ENCODE measurements around the gene ARHGDIG. TPM values are rescaled to one million over a fixed set of nuclear protein-coding genes. Genes with fewer than 3 reads are reported as not detected.
"Not testable (repeated sequence)": the region's sequence is repeated elsewhere in the genome, so short reads cannot be mapped to it uniquely, and the experiment has no call there.

Gene ARHGDIG
- total and polyA plus RNA-seq, 2 donors (not counting 3 experiments of a cell fraction or from before 2014, with no cell fraction given) = 0.93 to 2.2 TPM

DNA sequence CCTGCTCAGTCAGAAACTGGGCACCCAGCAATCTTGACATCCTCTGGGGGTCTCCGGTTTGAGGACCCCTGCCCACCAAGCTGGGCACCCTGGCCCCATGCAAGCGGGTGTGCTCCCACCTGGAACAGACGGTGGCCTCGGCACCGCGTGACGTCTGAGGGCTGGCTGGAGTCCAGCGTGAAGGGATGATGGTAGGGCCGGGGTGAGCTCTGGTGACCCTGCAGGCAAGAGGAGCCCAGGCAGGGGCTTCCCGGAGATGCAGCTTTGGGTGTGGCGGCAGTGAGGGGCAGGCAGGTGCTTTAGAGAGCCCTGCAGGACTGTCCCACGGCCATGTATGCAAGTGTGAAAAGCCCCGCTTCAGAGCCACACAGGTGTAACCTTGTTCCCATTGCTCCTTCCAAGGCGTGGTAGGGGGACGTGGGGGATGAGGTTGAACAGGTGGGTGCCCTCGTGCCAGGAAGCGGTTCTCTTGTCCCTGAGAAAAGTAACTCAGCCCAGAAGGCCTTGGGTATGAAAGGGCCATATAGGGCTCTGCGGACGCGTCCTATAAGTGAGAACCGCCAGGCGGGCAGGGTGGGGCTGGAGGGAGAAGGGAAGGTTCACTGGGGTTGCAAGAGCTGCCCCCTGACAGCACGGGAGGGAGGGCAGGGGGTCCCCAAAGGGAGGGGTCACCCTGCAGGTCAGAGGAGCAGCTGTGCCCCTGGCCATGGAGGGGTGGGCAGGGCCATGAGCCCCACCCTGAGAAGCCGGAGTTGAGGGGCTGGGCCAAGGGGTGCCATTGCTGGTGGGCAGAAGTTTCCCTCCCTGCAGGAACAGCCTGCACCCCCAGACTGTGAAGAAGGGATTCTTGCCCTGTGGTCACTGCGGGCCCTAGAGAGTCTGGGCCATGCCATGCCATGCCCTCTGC lies 13.9 kb upstream of the ARHGDIG start:
- H3K4me1 ChIP-seq (ENCODE audit: control insufficient read depth, extremely low read depth, insufficient read depth, low read length) = no peaks in the 10 kb centered on the region
- peaks cover 0 to 10% of the 10 kb centered on the region in 2 experiments for H3K36me3 ChIP-seq (ENCODE audit: control insufficient read depth in 2 of 2, extremely low read depth in 1 of 2, insufficient read depth in 2 of 2, low read length in 2 of 2)
- intact Hi-C loops (cut with micrococcal nuclease) (no loop called here), dilution Hi-C loops (cut with MboI; ENCODE audit: extremely low pct_ligation_motif_present, low sequenced_read_pairs) (no loop called here)
- TF ChIP-seq JUN (IDR thresholded peaks at IDR 0.05; ENCODE audit: borderline replicate concordance, insufficient read depth, insufficient read length, low read depth) (no peak), GATA2 (IDR thresholded peaks at IDR 0.05; ENCODE audit: insufficient read depth, insufficient read length, low read depth, low read length) (no peak), POLR2AphosphoS5 (IDR thresholded peaks at IDR 0.05; ENCODE audit: insufficient read depth, low read depth, low read length) (no peak), MYC (IDR thresholded peaks at IDR 0.05; ENCODE audit: low read depth, low read length) (no peak), EZH2 (IDR thresholded peaks at IDR 0.05; ENCODE audit: borderline replicate concordance, low read depth, low read length, severe bottlenecking) (no peak)
- TF ChIP-seq, protein P1, sequence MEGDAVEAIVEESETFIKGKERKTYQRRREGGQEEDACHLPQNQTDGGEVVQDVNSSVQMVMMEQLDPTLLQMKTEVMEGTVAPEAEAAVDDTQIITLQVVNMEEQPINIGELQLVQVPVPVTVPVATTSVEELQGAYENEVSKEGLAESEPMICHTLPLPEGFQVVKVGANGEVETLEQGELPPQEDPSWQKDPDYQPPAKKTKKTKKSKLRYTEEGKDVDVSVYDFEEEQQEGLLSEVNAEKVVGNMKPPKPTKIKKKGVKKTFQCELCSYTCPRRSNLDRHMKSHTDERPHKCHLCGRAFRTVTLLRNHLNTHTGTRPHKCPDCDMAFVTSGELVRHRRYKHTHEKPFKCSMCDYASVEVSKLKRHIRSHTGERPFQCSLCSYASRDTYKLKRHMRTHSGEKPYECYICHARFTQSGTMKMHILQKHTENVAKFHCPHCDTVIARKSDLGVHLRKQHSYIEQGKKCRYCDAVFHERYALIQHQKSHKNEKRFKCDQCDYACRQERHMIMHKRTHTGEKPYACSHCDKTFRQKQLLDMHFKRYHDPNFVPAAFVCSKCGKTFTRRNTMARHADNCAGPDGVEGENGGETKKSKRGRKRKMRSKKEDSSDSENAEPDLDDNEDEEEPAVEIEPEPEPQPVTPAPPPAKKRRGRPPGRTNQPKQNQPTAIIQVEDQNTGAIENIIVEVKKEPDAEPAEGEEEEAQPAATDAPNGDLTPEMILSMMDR (IDR thresholded peaks at IDR 0.05; ENCODE audit: extremely low read depth in 1 of 2, insufficient read depth in 1 of 2, low read depth in 1 of 2, low read length in 2 of 2) = no peak
- TF ChIP-seq, protein P2, sequence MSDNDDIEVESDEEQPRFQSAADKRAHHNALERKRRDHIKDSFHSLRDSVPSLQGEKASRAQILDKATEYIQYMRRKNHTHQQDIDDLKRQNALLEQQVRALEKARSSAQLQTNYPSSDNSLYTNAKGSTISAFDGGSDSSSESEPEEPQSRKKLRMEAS (IDR thresholded peaks at IDR 0.05; ENCODE audit: insufficient read depth, insufficient read length) = no peak
- no peak overlapping the region for H3K27ac ChIP-seq (ENCODE audit: insufficient read depth, low read depth, low read length)
- FAIRE-seq (no peak), DNase-seq (ENCODE audit: low read depth, low spot score) (no peak)
- no peak overlapping the region for H3K4me3 ChIP-seq (replicated peaks in 1 of 3; ENCODE audit: insufficient read depth in 1 of 3, low read depth in 1 of 3, low read length in 3 of 3)
- no peaks in the 10 kb centered on the region for H3K27me3 ChIP-seq (ENCODE audit: control insufficient read depth in 2 of 2, insufficient read depth in 2 of 2, low read length in 2 of 2)
- H3K9me1 ChIP-seq (replicated peaks; ENCODE audit: control insufficient read depth, extremely low read depth, insufficient read depth, low read length) = no peaks in the 10 kb centered on the region
- no peak overlapping the region for H3K9ac ChIP-seq (replicated peaks; ENCODE audit: extremely low read depth, insufficient read depth, low read length)
- no peaks in the 10 kb centered on the region for H3K79me2 ChIP-seq (ENCODE audit: control insufficient read depth, insufficient read depth, low read length)
- POLR2A ChIA-PET = no interaction called here
- no peak overlapping the region for H2AFZ ChIP-seq (ENCODE audit: low read depth, low read length)
- no peaks in the 10 kb centered on the region for H3K9me3 ChIP-seq (replicated peaks; ENCODE audit: control insufficient read depth, insufficient read depth, low read length)
- H3K4me2 ChIP-seq (ENCODE audit: insufficient read depth, low read length) = no peak overlapping the region
- H4K20me1 ChIP-seq (replicated peaks; ENCODE audit: control insufficient read depth, extremely low read depth, insufficient read depth, low read length) = no peaks in the 10 kb centered on the region
- BruUV-seq (replicated peaks) = no TSS peak
- CTCF ChIA-PET = no interaction called here

DNA sequence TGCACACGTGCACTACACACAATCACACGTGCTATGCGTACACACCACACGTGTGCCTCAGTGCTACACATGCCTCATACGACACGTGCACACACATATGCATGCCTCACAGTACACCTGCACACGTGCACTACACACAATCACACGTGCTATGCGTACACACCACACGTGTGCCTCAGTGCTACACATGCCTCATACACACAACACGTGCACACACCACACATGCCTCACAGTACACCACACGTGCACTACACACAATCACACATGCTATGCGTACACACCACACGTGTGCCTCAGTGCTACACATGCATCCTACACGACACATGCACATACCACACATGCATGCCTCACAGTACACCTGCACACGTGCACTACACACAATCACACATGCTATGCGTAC lies 12.8 kb upstream of the ARHGDIG start:
- H3K4me1 ChIP-seq (ENCODE audit: control insufficient read depth, extremely low read depth, insufficient read depth, low read length); H3K4me3 ChIP-seq (replicated peaks in 1 of 3; ENCODE audit: insufficient read depth in 1 of 3, low read depth in 1 of 3, low read length in 3 of 3); H3K79me2 ChIP-seq (ENCODE audit: control insufficient read depth, insufficient read depth, low read length); H3K27me3 ChIP-seq (ENCODE audit: control insufficient read depth in 2 of 2, insufficient read depth in 2 of 2, low read length in 2 of 2); H4K20me1 ChIP-seq (replicated peaks; ENCODE audit: control insufficient read depth, extremely low read depth, insufficient read depth, low read length); DNase-seq (ENCODE audit: low read depth, low spot score); H3K9me3 ChIP-seq (replicated peaks; ENCODE audit: control insufficient read depth, insufficient read depth, low read length); H3K9me1 ChIP-seq (replicated peaks; ENCODE audit: control insufficient read depth, extremely low read depth, insufficient read depth, low read length); CTCF ChIA-PET; H2AFZ ChIP-seq (ENCODE audit: low read depth, low read length); BruUV-seq (replicated peaks); intact Hi-C loops (cut with micrococcal nuclease); H3K36me3 ChIP-seq (ENCODE audit: control insufficient read depth in 2 of 2, extremely low read depth in 1 of 2, insufficient read depth in 2 of 2, low read length in 2 of 2); H3K27ac ChIP-seq (ENCODE audit: insufficient read depth, low read depth, low read length); dilution Hi-C loops (cut with MboI; ENCODE audit: extremely low pct_ligation_motif_present, low sequenced_read_pairs); H3K9ac ChIP-seq (replicated peaks; ENCODE audit: extremely low read depth, insufficient read depth, low read length); POLR2A ChIA-PET; H3K4me2 ChIP-seq (ENCODE audit: insufficient read depth, low read length); FAIRE-seq: not testable (repeated sequence)

Data from endothelial cell of umbilical vein (primary cell).